WERI-Rb-1 (cell line): ENCODE data around the gene LRATD1.

Experiments
- DNase-seq: peaks from one replicate; pipeline ENCODE4 v3.0.0-alpha.2; 2020
- H3K27ac ChIP-seq: fragments of 250-450 bp; sonication (Bioruptor Pico); 2 replicates; pipeline ENCODE4 v1.5.1; 2020; ENCODE audit warnings: mild to moderate bottlenecking, moderate library complexity
- H3K27me3 ChIP-seq: fragments of 250-450 bp; sonication (Bioruptor Pico); 2 replicates; pipeline ENCODE4 v1.5.1; 2021; ENCODE audit warnings: mild to moderate bottlenecking, low read depth, moderate library complexity; ENCODE audit not compliant: insufficient read depth, severe bottlenecking
- H3K36me3 ChIP-seq: fragments of 250-450 bp; sonication (Bioruptor Pico); 2 replicates; pipeline ENCODE4 v1.5.1; 2020; ENCODE audit warnings: mild to moderate bottlenecking, moderate library complexity
- H3K4me3 ChIP-seq: 2 replicates; pipeline ENCODE4 v1.5.1; 2011; ENCODE audit warnings: low read depth, mild to moderate bottlenecking, control low read depth, low read length
- H3K9me3 ChIP-seq: fragments of 250-450 bp; sonication (Bioruptor Pico); 2 replicates; pipeline ENCODE4 v1.5.1; 2021; ENCODE audit warnings: mild to moderate bottlenecking, moderate library complexity; ENCODE audit not compliant: severe bottlenecking
- CTCF ChIP-seq: IDR thresholded peaks from 2 replicates; pipeline ENCODE4 v1.5.1; 2011; ENCODE audit warnings: low read depth, mild to moderate bottlenecking, control low read depth, inconsistent platforms, low read length

Gene LRATD1

DNA sequence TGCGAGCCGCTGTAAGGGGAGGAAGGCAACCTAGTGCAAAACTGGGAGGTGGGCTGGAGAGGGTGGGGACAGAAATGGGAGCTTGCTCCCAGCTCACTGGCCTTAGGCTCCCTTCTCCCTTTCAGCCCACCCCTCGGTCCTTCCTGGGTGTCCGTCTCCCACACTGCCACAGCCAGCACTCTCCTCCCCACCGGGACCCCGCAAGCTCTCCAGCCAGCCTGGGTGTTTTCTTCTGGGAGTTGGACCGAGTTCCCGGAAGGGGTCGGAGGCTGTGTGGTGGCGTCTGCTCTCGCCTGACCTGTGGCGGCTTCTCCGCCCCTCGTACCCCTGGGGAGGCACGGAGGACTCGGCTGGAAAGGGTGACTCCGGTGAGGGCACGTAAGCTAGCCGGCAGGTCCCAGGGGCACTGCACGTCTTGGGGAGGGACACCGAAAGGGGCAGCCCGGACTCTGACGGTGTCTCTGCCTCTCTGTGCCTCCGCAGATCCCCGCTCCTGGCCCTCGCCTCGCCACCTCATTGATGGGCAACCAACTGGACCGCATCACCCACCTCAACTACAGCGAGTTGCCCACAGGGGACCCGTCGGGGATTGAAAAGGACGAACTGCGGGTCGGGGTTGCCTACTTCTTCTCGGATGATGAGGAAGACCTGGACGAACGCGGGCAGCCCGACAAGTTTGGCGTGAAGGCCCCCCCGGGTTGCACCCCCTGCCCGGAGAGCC, 1.1 kb downstream of the LRATD1 start:
- H3K36me3 ChIP-seq, result no peaks in the 10 kb centered on the region
- peaks cover 5% of the 10 kb centered on the region for H3K27me3 ChIP-seq
- TF ChIP-seq CTCF, result no peak
- no peaks in the 10 kb centered on the region for H3K9me3 ChIP-seq
- peak; percentile 38 for DNase-seq
- H3K27ac ChIP-seq, result no peak overlapping the region
- peak overlapping the region; percentile 71 for H3K4me3 ChIP-seq

DNA sequence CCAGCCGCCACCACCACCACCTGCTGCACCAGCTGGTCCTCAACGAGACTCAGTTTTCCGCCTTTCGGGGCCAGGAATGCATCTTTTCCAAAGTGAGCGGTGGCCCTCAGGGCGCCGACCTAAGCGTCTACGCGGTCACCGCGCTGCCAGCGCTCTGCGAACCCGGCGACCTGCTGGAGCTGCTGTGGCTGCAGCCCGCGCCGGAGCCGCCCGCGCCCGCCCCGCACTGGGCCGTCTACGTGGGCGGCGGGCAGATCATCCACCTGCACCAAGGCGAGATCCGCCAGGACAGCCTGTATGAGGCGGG, 1.6 kb downstream of the LRATD1 start:
- TF ChIP-seq CTCF, result no peak
- peak overlapping the region; percentile 71 for H3K4me3 ChIP-seq
- H3K27ac ChIP-seq, result no peak overlapping the region
- no peaks in the 10 kb centered on the region for H3K36me3 ChIP-seq
- H3K27me3 ChIP-seq, result peaks cover 5% of the 10 kb centered on the region
- DNase-seq, result no peak
- H3K9me3 ChIP-seq, result no peaks in the 10 kb centered on the region

DNA sequence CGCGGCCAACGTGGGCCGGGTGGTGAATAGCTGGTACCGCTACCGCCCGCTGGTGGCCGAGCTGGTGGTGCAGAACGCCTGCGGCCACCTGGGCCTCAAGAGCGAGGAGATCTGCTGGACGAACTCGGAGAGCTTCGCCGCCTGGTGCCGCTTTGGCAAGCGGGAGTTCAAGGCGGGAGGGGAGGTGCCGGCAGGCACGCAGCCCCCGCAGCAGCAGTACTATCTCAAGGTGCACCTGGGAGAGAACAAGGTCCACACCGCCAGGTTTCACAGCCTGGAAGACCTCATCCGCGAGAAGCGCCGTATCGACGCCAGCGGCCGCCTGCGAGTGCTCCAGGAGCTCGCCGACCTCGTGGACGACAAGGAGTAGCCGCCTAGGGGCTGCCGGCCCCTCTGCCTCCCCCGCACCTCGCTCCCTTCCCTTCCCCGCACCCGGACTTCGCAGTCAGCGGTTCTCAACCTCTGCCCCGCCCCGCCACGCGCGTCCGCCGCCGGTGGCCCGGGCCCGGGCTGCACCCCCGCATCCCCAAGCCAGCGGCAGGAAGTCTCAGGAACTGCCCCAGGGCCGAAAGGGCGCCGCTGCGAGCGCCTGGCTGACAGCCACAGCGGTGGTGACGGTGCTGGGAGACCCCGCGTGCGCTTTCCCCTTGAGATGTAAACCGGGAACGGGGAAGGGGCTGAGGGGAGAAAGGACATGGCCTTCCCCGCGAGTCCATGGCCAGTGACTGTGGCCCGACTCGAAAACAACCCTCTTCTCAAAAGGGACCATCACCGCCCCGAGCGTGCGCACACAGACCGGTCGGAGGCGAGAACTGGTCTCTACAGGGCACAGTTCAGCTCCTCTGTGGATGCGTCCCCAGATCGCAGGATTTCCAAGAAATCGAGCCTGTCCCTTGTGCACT, 2.2 kb downstream of the LRATD1 start:
- no peaks in the 10 kb centered on the region for H3K9me3 ChIP-seq
- peaks cover 5% of the 10 kb centered on the region for H3K27me3 ChIP-seq
- TF ChIP-seq CTCF, result peak; percentile 96

DNA sequence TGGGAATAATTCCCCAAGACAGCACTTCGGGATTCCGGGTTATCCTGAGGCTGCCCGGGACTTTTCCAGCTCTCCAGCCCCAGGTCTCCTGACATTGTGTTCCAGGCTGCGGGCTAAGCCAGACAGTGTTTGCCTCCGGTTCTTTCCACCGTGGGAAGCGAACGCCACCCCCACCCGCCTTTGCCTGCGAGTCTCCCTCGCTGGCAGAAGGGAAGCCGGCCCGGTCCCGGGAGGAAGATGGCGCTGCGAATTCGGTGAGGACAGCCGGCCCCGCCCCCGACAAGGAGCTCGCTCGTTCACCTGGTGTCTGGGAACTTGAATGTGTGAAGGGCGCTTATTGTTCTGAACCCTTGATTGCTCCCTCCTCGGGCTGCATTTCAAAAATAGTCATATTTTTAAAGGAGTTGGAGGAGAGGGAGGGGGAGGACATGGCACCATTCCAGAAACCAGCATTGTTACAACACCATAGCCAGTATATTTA, 2.9 kb downstream of the LRATD1 start:
- Histone ChIP-seq H3K27me3 (peaks cover 5% of the 10 kb centered on the region), H3K4me3 (peak overlapping the region; percentile 71), H3K9me3 (no peaks in the 10 kb centered on the region), H3K27ac (peak overlapping the region; percentile 47), H3K36me3 (no peaks in the 10 kb centered on the region)
- peak; percentile 95 for DNase-seq
- TF ChIP-seq CTCF, result peak; percentile 49; the same call in 1 of the 2 replicates

More for the DNA sequence above, 2.2 kb downstream of the LRATD1 start:
- Histone ChIP-seq H3K27ac (peak overlapping the region; percentile 47), H3K36me3 (no peaks in the 10 kb centered on the region), H3K4me3 (peak overlapping the region; percentile 71)
- peak; percentile 96 for DNase-seq

- no peaks in the 10 kb centered on the region for H3K27me3 ChIP-seq
- no peak for TF ChIP-seq CTCF
- no peaks in the 10 kb centered on the region for H3K36me3 ChIP-seq
- H3K4me3 ChIP-seq, result no peak overlapping the region
- no peak overlapping the region for H3K27ac ChIP-seq
- no peaks in the 10 kb centered on the region for H3K9me3 ChIP-seq
- DNase-seq, result no peak
Measured at GRCh38 chr2:14638488-14638887, 6.0 kb downstream of the LRATD1 start.
